M059J (cell line): ENCODE results near the gene DCP1B. TPM values are rescaled to one million over a fixed set of nuclear protein-coding genes. Genes with fewer than 3 reads are reported as not detected.

Experiments used
- DNase-seq: peaks from one replicate; pipeline ENCODE4 v3.0.0-alpha.2; 2012; ENCODE audit warnings: low read depth
- total RNA-seq: library from RNA; depleted of rRNA; stranded (reverse); fragments of >200 nt; shearing (Covaris generic); gene quantifications from 2 replicates; pipeline ENCODE4 v1.2.3, GENCODE V29; 2014; rRNA removed

The DCP1B gene
- 12.6 and 12.9 TPM in 2 replicates for total RNA-seq

GRCh38 chr12:2004113-2004929 lies at the start of gene DCP1B:
Gene DCP1B (minus strand): TSS chr12:2004457. CDS start chr12:2004431, 26 bp downstream.
- DNase-seq: peak; percentile 93

- DNase-seq: peak; percentile 39
Measured at GRCh38 chr12:2053691-2054090, 49.4 kb upstream of the DCP1B start.

- DNase-seq: peak; percentile 56
Measured at GRCh38 chr12:2052826-2053678, 48.8 kb upstream of the DCP1B start, which contains the start of gene CACNA1C. Gene CACNA1C (plus strand): TSS chr12:2052987. CDS start chr12:2053563, 576 bp downstream.

- DNase-seq: peak; percentile 6
Measured at GRCh38 chr12:2051700-2052621, 47.7 kb upstream of the DCP1B start.

GRCh38 chr12:2049604-2050540 lies 45.6 kb upstream of the DCP1B start:
- DNase-seq: no peak

GRCh38 chr12:2047752-2048151 lies 43.5 kb upstream of the DCP1B start:
- DNase-seq: no peak

GRCh38 chr12:2046957-2047356 lies 42.7 kb upstream of the DCP1B start:
- DNase-seq: no peak

- no peak for DNase-seq
Measured at GRCh38 chr12:2044165-2044564, 39.9 kb upstream of the DCP1B start.

GRCh38 chr12:2043054-2043453 lies 38.8 kb upstream of the DCP1B start:
- DNase-seq: no peak

GRCh38 chr12:2039034-2039433 lies 34.8 kb upstream of the DCP1B start:
- no peak for DNase-seq

GRCh38 chr12:2035431-2036055 lies 31.3 kb upstream of the DCP1B start:
- no peak for DNase-seq

GRCh38 chr12:2034633-2035430 lies 30.6 kb upstream of the DCP1B start:
- peak; percentile 68 for DNase-seq

- no peak for DNase-seq
Measured at GRCh38 chr12:2032506-2032905, 28.2 kb upstream of the DCP1B start.

- DNase-seq: no peak
Measured at GRCh38 chr12:2029851-2030250, 25.6 kb upstream of the DCP1B start.

GRCh38 chr12:2027351-2027750 lies 23.1 kb upstream of the DCP1B start:
- DNase-seq: no peak

GRCh38 chr12:2023365-2023764 lies 19.1 kb upstream of the DCP1B start:
- DNase-seq: no peak

GRCh38 chr12:2020511-2020910 lies 16.3 kb upstream of the DCP1B start:
- no peak for DNase-seq

- no peak for DNase-seq
Measured at GRCh38 chr12:2019126-2019525, 14.9 kb upstream of the DCP1B start.

- DNase-seq: no peak
Measured at GRCh38 chr12:2018391-2018790, 14.1 kb upstream of the DCP1B start.
